ENCODE measurements around the gene TMEM30B.

DNA sequence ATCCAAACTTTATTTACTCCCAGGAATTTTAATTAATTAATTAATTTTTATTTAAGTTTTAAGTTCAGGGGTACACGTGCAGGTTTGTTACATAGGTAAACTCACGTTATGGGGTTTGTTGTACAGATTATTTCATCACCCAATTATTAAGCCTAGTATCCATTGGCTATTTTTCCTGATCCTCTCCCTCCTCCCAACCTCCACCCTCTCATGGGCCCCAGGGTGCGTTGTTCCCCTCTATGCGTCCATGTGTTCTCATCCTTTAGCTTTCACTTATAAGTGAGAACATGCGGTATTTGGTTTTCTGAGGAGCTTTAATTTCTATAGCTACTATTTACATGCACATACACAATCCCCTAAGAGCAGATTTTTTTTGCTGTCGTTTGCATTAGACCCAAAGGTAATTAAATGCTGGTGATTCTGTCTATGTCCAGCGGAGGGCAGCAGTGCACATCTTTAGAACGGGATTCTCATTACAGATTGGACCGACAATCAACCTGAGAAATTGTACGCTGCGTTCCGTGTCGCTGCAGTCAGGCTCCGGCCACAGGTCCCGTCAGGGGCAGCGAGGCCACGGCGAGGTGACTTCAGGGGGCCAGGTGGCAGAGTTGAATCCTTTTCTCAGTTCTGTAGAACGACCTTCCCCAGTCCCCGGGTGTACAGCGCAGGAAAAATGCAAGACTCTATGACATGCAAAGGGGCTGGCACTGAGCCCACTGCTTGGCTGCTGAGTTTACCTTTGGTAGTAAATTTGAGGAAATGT is 11.6 kb downstream of the TMEM30B start:
- no peak for TF ChIP-seq POLR2A (IDR thresholded peaks at IDR 0.05)
- TF ChIP-seq, protein P1, sequence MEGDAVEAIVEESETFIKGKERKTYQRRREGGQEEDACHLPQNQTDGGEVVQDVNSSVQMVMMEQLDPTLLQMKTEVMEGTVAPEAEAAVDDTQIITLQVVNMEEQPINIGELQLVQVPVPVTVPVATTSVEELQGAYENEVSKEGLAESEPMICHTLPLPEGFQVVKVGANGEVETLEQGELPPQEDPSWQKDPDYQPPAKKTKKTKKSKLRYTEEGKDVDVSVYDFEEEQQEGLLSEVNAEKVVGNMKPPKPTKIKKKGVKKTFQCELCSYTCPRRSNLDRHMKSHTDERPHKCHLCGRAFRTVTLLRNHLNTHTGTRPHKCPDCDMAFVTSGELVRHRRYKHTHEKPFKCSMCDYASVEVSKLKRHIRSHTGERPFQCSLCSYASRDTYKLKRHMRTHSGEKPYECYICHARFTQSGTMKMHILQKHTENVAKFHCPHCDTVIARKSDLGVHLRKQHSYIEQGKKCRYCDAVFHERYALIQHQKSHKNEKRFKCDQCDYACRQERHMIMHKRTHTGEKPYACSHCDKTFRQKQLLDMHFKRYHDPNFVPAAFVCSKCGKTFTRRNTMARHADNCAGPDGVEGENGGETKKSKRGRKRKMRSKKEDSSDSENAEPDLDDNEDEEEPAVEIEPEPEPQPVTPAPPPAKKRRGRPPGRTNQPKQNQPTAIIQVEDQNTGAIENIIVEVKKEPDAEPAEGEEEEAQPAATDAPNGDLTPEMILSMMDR (IDR thresholded peaks at IDR 0.05): peak; percentile 66 to 68

Measured in suprapubic skin (tissue), 3 donors.